ENCODE measurements around the gene LRRK1.

The LRRK1 gene

GRCh38 chr15:101008158-101009139 is 89.3 kb downstream of the LRRK1 start:
- DNase-seq, result peak; percentile 52

- no peak for DNase-seq
Observed at GRCh38 chr15:101009176-101009575, 90.0 kb downstream of the LRRK1 start.

- DNase-seq, result no peak
Observed at GRCh38 chr15:101010781-101011180, 91.6 kb downstream of the LRRK1 start.

- no peak for DNase-seq
Observed at GRCh38 chr15:101012326-101013200, 93.4 kb downstream of the LRRK1 start.

GRCh38 chr15:101013201-101013550 is 94.0 kb downstream of the LRRK1 start:
- no peak for DNase-seq

- no peak for DNase-seq
Observed at GRCh38 chr15:101013769-101014675, 94.9 kb downstream of the LRRK1 start.

GRCh38 chr15:101014921-101015841 is 96.0 kb downstream of the LRRK1 start:
- DNase-seq, result no peak

GRCh38 chr15:101016581-101016980 is 97.4 kb downstream of the LRRK1 start:
- no peak for DNase-seq

- DNase-seq, result no peak
Observed at GRCh38 chr15:101017093-101017754, 98.1 kb downstream of the LRRK1 start.

GRCh38 chr15:101018016-101018415 is 98.9 kb downstream of the LRRK1 start:
- peak; percentile 8 for DNase-seq

- no peak for DNase-seq
Observed at GRCh38 chr15:101018450-101018849, 99.3 kb downstream of the LRRK1 start.

GRCh38 chr15:101019366-101019896 is 100.3 kb downstream of the LRRK1 start:
- no peak for DNase-seq

- no peak for DNase-seq
Observed at GRCh38 chr15:101020451-101020850, 101.3 kb downstream of the LRRK1 start.

GRCh38 chr15:101020945-101021344 is 101.8 kb downstream of the LRRK1 start:
- DNase-seq, result no peak

- DNase-seq, result no peak
Observed at GRCh38 chr15:101022306-101022705, 103.1 kb downstream of the LRRK1 start.

GRCh38 chr15:101022876-101023275 is 103.7 kb downstream of the LRRK1 start:
- no peak for DNase-seq

- no peak for DNase-seq
Observed at GRCh38 chr15:101023501-101024072, 104.4 kb downstream of the LRRK1 start.

GRCh38 chr15:101024073-101024695 is 105.0 kb downstream of the LRRK1 start:
- no peak for DNase-seq

- DNase-seq, result no peak
Observed at GRCh38 chr15:101024706-101025500, 105.7 kb downstream of the LRRK1 start.

All from GF-D8 (cell line).